ENCODE data around the gene SLC27A5.
"Not testable (repeated sequence)": the region's sequence is repeated elsewhere in the genome, so short reads cannot be mapped to it uniquely, and the experiment has no call there.

The SLC27A5 gene

GRCh38 chr19:58509731-58510083 lies 2.1 kb downstream of the SLC27A5 start:
- Histone ChIP-seq H3K36me3 (ENCODE audit: control insufficient read depth, insufficient read depth, low read length) (no peaks in the 10 kb centered on the region), H3K9me3 (ENCODE audit: control insufficient read depth, insufficient read depth, low read length) (no peaks in the 10 kb centered on the region), H3K4me3 (ENCODE audit: low read depth, low read length) (no peak overlapping the region), H3K4me1 (ENCODE audit: control insufficient read depth, insufficient read depth, low read length) (peaks cover 4% of the 10 kb centered on the region; the same call in 1 of the 2 replicates), H3K9ac (ENCODE audit: low read depth, low read length) (no peak overlapping the region), H3K27ac (ENCODE audit: low read depth, low read length) (no peak overlapping the region), H3K27me3 (ENCODE audit: control insufficient read depth, insufficient read depth, low read length) (no peaks in the 10 kb centered on the region)

- not testable (repeated sequence) for H3K9me3 ChIP-seq (ENCODE audit: control insufficient read depth, insufficient read depth, low read length); H3K4me1 ChIP-seq (ENCODE audit: control insufficient read depth, insufficient read depth, low read length); H3K27ac ChIP-seq (ENCODE audit: low read depth, low read length); H3K27me3 ChIP-seq (ENCODE audit: control insufficient read depth, insufficient read depth, low read length); H3K9ac ChIP-seq (ENCODE audit: low read depth, low read length); H3K4me3 ChIP-seq (ENCODE audit: low read depth, low read length); H3K36me3 ChIP-seq (ENCODE audit: control insufficient read depth, insufficient read depth, low read length)
Observed at GRCh38 chr19:58507602-58508223, 4.1 kb downstream of the SLC27A5 start.

GRCh38 chr19:58500242-58500641 lies 11.6 kb downstream of the SLC27A5 start:
- Histone ChIP-seq H3K4me3 (ENCODE audit: low read depth, low read length) (peak overlapping the region; percentile 88), H3K9ac (ENCODE audit: low read depth, low read length) (no peak overlapping the region), H3K27me3 (ENCODE audit: control insufficient read depth, insufficient read depth, low read length) (no peaks in the 10 kb centered on the region), H3K27ac (ENCODE audit: low read depth, low read length) (no peak overlapping the region), H3K9me3 (ENCODE audit: control insufficient read depth, insufficient read depth, low read length) (no peaks in the 10 kb centered on the region), H3K36me3 (ENCODE audit: control insufficient read depth, insufficient read depth, low read length) (no peaks in the 10 kb centered on the region), H3K4me1 (ENCODE audit: control insufficient read depth, insufficient read depth, low read length) (peaks cover 3% of the 10 kb centered on the region; the same call in 1 of the 2 replicates)

GRCh38 chr19:58499021-58499927 lies 12.5 kb downstream of the SLC27A5 start:
- Histone ChIP-seq H3K27ac (ENCODE audit: low read depth, low read length) (peak overlapping the region; percentile 86), H3K9me3 (ENCODE audit: control insufficient read depth, insufficient read depth, low read length) (no peaks in the 10 kb centered on the region), H3K4me3 (ENCODE audit: low read depth, low read length) (peak overlapping the region; percentile 88), H3K9ac (ENCODE audit: low read depth, low read length) (peak overlapping the region; percentile 31), H3K27me3 (ENCODE audit: control insufficient read depth, insufficient read depth, low read length) (no peaks in the 10 kb centered on the region), H3K4me1 (ENCODE audit: control insufficient read depth, insufficient read depth, low read length) (peaks cover 3% of the 10 kb centered on the region; the same call in 1 of the 2 replicates), H3K36me3 (ENCODE audit: control insufficient read depth, insufficient read depth, low read length) (no peaks in the 10 kb centered on the region)

GRCh38 chr19:58498316-58499020 lies 13.3 kb downstream of the SLC27A5 start:
- Histone ChIP-seq H3K9ac (ENCODE audit: low read depth, low read length) (0 out of 2 replicates have a peak overlapping the region, but pooled peaks have one; percentile 15), H3K4me1 (ENCODE audit: control insufficient read depth, insufficient read depth, low read length) (peaks cover 3% of the 10 kb centered on the region; the same call in 1 of the 2 replicates), H3K36me3 (ENCODE audit: control insufficient read depth, insufficient read depth, low read length) (no peaks in the 10 kb centered on the region), H3K4me3 (ENCODE audit: low read depth, low read length) (peak overlapping the region; percentile 88), H3K9me3 (ENCODE audit: control insufficient read depth, insufficient read depth, low read length) (no peaks in the 10 kb centered on the region), H3K27ac (ENCODE audit: low read depth, low read length) (no peak overlapping the region), H3K27me3 (ENCODE audit: control insufficient read depth, insufficient read depth, low read length) (no peaks in the 10 kb centered on the region)

GRCh38 chr19:58497634-58498170 lies 14.1 kb downstream of the SLC27A5 start:
- Histone ChIP-seq H3K4me1 (ENCODE audit: control insufficient read depth, insufficient read depth, low read length) (peaks cover 3% of the 10 kb centered on the region; the same call in 1 of the 2 replicates), H3K27ac (ENCODE audit: low read depth, low read length) (no peak overlapping the region), H3K4me3 (ENCODE audit: low read depth, low read length) (no peak overlapping the region), H3K27me3 (ENCODE audit: control insufficient read depth, insufficient read depth, low read length) (no peaks in the 10 kb centered on the region), H3K9me3 (ENCODE audit: control insufficient read depth, insufficient read depth, low read length) (no peaks in the 10 kb centered on the region), H3K9ac (ENCODE audit: low read depth, low read length) (no peak overlapping the region), H3K36me3 (ENCODE audit: control insufficient read depth, insufficient read depth, low read length) (no peaks in the 10 kb centered on the region)

- Histone ChIP-seq H3K9ac (ENCODE audit: low read depth, low read length) (no peak overlapping the region; the same call in 1 of the 2 replicates), H3K27me3 (ENCODE audit: control insufficient read depth, insufficient read depth, low read length) (no peaks in the 10 kb centered on the region), H3K4me1 (ENCODE audit: control insufficient read depth, insufficient read depth, low read length) (no peaks in the 10 kb centered on the region), H3K27ac (ENCODE audit: low read depth, low read length) (no peak overlapping the region), H3K36me3 (ENCODE audit: control insufficient read depth, insufficient read depth, low read length) (no peaks in the 10 kb centered on the region), H3K9me3 (ENCODE audit: control insufficient read depth, insufficient read depth, low read length) (no peaks in the 10 kb centered on the region), H3K4me3 (ENCODE audit: low read depth, low read length) (no peak overlapping the region)
Observed at GRCh38 chr19:58492265-58492664, 19.5 kb downstream of the SLC27A5 start.

GRCh38 chr19:58491393-58491792 lies 20.4 kb downstream of the SLC27A5 start:
- Histone ChIP-seq H3K4me3 (ENCODE audit: low read depth, low read length) (no peak overlapping the region), H3K27ac (ENCODE audit: low read depth, low read length) (no peak overlapping the region), H3K36me3 (ENCODE audit: control insufficient read depth, insufficient read depth, low read length) (no peaks in the 10 kb centered on the region), H3K4me1 (ENCODE audit: control insufficient read depth, insufficient read depth, low read length) (no peaks in the 10 kb centered on the region), H3K9me3 (ENCODE audit: control insufficient read depth, insufficient read depth, low read length) (no peaks in the 10 kb centered on the region), H3K9ac (ENCODE audit: low read depth, low read length) (no peak overlapping the region), H3K27me3 (ENCODE audit: control insufficient read depth, insufficient read depth, low read length) (no peaks in the 10 kb centered on the region)

- not testable (repeated sequence) for H3K9ac ChIP-seq (ENCODE audit: low read depth, low read length); H3K4me1 ChIP-seq (ENCODE audit: control insufficient read depth, insufficient read depth, low read length); H3K27ac ChIP-seq (ENCODE audit: low read depth, low read length); H3K27me3 ChIP-seq (ENCODE audit: control insufficient read depth, insufficient read depth, low read length); H3K4me3 ChIP-seq (ENCODE audit: low read depth, low read length); H3K9me3 ChIP-seq (ENCODE audit: control insufficient read depth, insufficient read depth, low read length); H3K36me3 ChIP-seq (ENCODE audit: control insufficient read depth, insufficient read depth, low read length)
Observed at GRCh38 chr19:58484349-58484748, 27.4 kb downstream of the SLC27A5 start.

- Histone ChIP-seq H3K4me3 (ENCODE audit: low read depth, low read length) (no peak overlapping the region), H3K27ac (ENCODE audit: low read depth, low read length) (no peak overlapping the region), H3K9ac (ENCODE audit: low read depth, low read length) (no peak overlapping the region), H3K36me3 (ENCODE audit: control insufficient read depth, insufficient read depth, low read length) (no peaks in the 10 kb centered on the region), H3K27me3 (ENCODE audit: control insufficient read depth, insufficient read depth, low read length) (no peaks in the 10 kb centered on the region), H3K9me3 (ENCODE audit: control insufficient read depth, insufficient read depth, low read length) (no peaks in the 10 kb centered on the region), H3K4me1 (ENCODE audit: control insufficient read depth, insufficient read depth, low read length) (no peaks in the 10 kb centered on the region)
Observed at GRCh38 chr19:58483776-58484175, 28.0 kb downstream of the SLC27A5 start.
